Stomach (tissue), 9 donors: Measurements from ENCODE around the gene G6PC3. TPM values are rescaled to one million over a fixed set of nuclear protein-coding genes. Genes with fewer than 3 reads are reported as not detected.

Source experiments
- DNase-seq, 2 donors: peaks; one replicate each; pipeline versions ENCODE4 v3.0.0 to v3.0.0-alpha.2; 2013 to 2019
- H3K27ac ChIP-seq, 5 donors: fragments of 200-600 bp in 4 of 5; sonication (generic) in 4 of 5; one replicate each; pipeline ENCODE4 v1.5.1; 2013 to 2019; ENCODE audit warnings: mild to moderate bottlenecking in 1 of 5, moderate library complexity in 1 of 5
- H3K27me3 ChIP-seq, 3 donors: fragments of 200-600 bp; sonication (generic); one replicate each; pipeline ENCODE4 v1.5.1; 2017 to 2019; ENCODE audit warnings: mixed run types in 1 of 3
- H3K36me3 ChIP-seq, 4 donors: fragments of 200-600 bp; sonication (generic); 1 replicate in 3 of 4; 2 replicates in 1 of 4; pipeline ENCODE4 v1.5.1; 2016 to 2019
- H3K4me1 ChIP-seq, 4 donors: fragments of 200-600 bp; sonication (generic); one replicate each; pipeline ENCODE4 v1.5.1; 2016 to 2019
- H3K4me3 ChIP-seq, 4 donors: fragments of 200-600 bp; sonication (generic) in 3 of 4; one replicate each; pipeline ENCODE4 v1.5.1; 2016 to 2019; ENCODE audit warnings: mild to moderate bottlenecking in 1 of 4
- H3K9me3 ChIP-seq, 4 donors: fragments of 200-600 bp; sonication (generic); one replicate each; pipeline ENCODE4 v1.5.1; 2016 to 2019
- EP300 ChIP-seq: sonication (generic); formaldehyde crosslinking; IDR thresholded peaks from one replicate; pipeline ENCODE4 v1.6.1; 2017; ENCODE audit warnings: antibody characterized with exemption
- POLR2A ChIP-seq, 4 donors: fragments of 450-650 bp; IDR thresholded peaks; one replicate each; pipeline ENCODE4 v1.6.1; 2016; ENCODE audit warnings: antibody characterized with exemption in 4 of 4, control low read depth in 2 of 4, mild to moderate bottlenecking in 1 of 4, moderate library complexity in 1 of 4
- POLR2AphosphoS5 ChIP-seq, 3 donors: sonication (generic); formaldehyde crosslinking; IDR thresholded peaks; one replicate each; pipeline ENCODE4 v1.6.1; 2016; ENCODE audit warnings: antibody characterized with exemption in 3 of 3
- WGBS, 5 donors: extraction: QIAGEN DNeasy Blood & Tissue Kit in 3 of 5; methylation state at CpG; one replicate each; pipeline versions ENCODE4 v1.1.5 to v1.1.7; 2013 to 2018; 5-methylcytosine and 5-hydroxymethylcytosine counted together
- intact Hi-C: fragments of 100-400 bp; cut with DNase I; formaldehyde crosslinking; loops from one replicate; pipeline ENCODE4 v1.15.1; 2023; ENCODE audit warnings: low total_unique reads
- polyA plus RNA-seq, 3 donors: library from polyadenylated mRNA; stranded (reverse); fragments of 200-250 nt; gene quantifications; one replicate each; pipeline ENCODE4 v1.2.3, GENCODE V29; 2013
- total RNA-seq, 5 donors: library from RNA; depleted of rRNA; stranded (reverse); fragments of >200 nt; gene quantifications; one replicate each; pipeline versions ENCODE4 v1.1.0 to v1.2.3, GENCODE V29; 2014 to 2016
- TF ChIP-seq, protein P1 (sequence below), 7 experiments: fragments of 450-650 bp in 4 of 7; fragments of 200-600 bp in 3 of 7; sonication (generic) in 3 of 7; IDR thresholded peaks; one replicate each; pipeline ENCODE4 v1.5.1; 2016 to 2019; ENCODE audit warnings: antibody characterized with exemption in 7 of 7, control low read depth in 2 of 7, mild to moderate bottlenecking in 1 of 7
- donor health status: healthy with polysubstance abuse.
- donor health status: Bipolar disorder and iron deficiency.
- donor health status: healthy.

Gene G6PC3
- total and polyA plus RNA-seq, 8 donors: 10.5 to 132 (median 39.4) TPM

DNA sequence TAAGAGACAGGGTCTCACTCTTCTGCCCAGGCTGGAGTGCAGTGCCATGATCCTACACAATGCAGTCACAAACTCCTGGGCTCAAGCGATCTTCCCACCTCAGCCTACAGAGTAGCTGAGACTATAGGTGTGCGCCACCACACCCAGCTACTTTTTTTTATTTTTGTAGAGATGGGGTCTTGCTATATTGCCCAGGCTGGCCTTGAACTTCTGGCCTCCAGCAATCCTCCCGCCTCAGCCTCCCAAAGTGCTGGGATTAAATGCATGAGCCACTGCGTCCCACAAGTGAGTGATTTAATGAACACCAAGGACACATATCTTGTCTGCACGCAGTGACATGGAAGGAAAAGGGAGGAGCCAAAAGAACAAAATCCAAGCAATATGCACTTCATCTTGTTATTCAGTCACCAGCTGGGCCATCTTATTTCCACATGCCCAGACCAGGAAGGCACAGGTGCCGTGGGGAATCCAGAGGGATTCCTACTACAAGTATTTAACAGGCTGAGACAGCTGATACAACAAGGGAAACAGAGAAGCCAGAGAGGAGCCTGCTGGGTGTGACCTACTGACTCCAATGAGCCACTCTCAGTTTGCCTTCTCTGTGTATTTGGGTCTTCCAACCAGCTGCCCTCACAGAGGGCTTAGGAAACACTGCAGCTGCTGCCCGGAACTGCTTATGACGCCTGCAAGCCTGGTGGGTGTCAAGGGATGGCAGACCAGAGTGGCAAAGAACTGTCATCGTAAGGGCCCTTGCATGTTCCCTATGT, 21.1 kb upstream of the G6PC3 start:
- Histone ChIP-seq H3K4me3 (no peak overlapping the region), H3K27ac (no peak overlapping the region), H3K36me3 (peaks cover 48 to 90% (median 69%) of the 10 kb centered on the region in 4 donors), H3K27me3 (no peaks in the 10 kb centered on the region), H3K4me1 (peaks cover 7 to 25% (median 16%) of the 10 kb centered on the region in 4 donors), H3K9me3 (no peaks in the 10 kb centered on the region)
- TF ChIP-seq POLR2A (IDR thresholded peaks at IDR 0.05) (no peak), EP300 (no peak), POLR2AphosphoS5 (IDR thresholded peaks at IDR 0.05) (no peak)
- TF ChIP-seq, protein P1, sequence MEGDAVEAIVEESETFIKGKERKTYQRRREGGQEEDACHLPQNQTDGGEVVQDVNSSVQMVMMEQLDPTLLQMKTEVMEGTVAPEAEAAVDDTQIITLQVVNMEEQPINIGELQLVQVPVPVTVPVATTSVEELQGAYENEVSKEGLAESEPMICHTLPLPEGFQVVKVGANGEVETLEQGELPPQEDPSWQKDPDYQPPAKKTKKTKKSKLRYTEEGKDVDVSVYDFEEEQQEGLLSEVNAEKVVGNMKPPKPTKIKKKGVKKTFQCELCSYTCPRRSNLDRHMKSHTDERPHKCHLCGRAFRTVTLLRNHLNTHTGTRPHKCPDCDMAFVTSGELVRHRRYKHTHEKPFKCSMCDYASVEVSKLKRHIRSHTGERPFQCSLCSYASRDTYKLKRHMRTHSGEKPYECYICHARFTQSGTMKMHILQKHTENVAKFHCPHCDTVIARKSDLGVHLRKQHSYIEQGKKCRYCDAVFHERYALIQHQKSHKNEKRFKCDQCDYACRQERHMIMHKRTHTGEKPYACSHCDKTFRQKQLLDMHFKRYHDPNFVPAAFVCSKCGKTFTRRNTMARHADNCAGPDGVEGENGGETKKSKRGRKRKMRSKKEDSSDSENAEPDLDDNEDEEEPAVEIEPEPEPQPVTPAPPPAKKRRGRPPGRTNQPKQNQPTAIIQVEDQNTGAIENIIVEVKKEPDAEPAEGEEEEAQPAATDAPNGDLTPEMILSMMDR (IDR thresholded peaks at IDR 0.05): no peak
- intact Hi-C loops: loop anchor here (10.0 kb wide), 1 partner anchor 55 kb away; no protein-coding TSS in a partner anchor
- WGBS, 5 donors: 94 to 98% (median 96%) methylated on average over 9 of the region's 9 CpGs
- no peak for DNase-seq

DNA sequence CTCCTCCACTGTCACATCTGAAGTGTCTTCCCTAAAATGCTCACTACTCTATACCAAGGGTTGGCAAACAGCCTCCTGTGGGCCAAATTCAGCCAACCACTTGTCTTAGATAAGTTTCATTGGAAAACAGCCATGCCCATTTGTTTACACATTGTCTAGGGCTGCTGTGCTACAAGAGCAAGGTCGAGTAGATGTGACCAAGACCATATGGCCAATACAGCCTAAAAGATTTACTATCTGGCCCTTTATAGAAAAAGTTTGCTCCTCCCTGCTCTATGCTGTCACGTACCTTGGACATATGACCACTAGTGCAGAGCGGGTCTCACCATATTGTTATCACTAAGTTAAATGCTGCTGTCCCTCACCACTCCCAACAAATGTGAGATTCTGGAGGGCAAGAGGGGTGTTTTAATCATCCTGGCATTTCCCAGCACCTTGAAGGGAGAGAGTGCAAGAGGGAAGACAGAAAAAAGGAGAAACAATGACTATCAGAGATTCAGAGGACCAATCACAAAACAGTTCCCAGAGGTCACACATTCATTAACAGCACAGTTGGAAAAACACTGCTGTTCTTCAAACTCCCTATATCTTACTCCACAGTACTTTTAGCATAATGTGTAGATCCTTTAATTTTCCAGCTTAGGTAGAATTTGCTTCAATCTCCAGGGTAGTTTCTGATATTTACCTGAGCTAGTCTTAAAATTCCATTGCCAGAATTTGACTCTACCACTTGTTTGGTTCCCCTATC, 17.2 kb upstream of the G6PC3 start:
- intact Hi-C loops: no loop called here
- Histone ChIP-seq H3K27me3 (no peaks in the 10 kb centered on the region), H3K36me3 (peaks cover 40 to 92% (median 86%) of the 10 kb centered on the region in 4 donors), H3K27ac (peak overlapping the region in 1 of 5 donors; percentile 11), H3K4me1 (peaks cover 5 to 24% (median 18%) of the 10 kb centered on the region in 4 donors), H3K9me3 (no peaks in the 10 kb centered on the region), H3K4me3 (no peak overlapping the region)
- DNase-seq: peak in 1 of 2 donors; percentile 49
- TF ChIP-seq POLR2AphosphoS5 (IDR thresholded peaks at IDR 0.05): peak in 1 of 3 donors; percentile 5
- TF ChIP-seq, protein P1 (IDR thresholded peaks at IDR 0.05): no peak
- WGBS, 5 donors: 18 to 44% (median 41%) methylated on average over 3 of the region's 3 CpGs

DNA sequence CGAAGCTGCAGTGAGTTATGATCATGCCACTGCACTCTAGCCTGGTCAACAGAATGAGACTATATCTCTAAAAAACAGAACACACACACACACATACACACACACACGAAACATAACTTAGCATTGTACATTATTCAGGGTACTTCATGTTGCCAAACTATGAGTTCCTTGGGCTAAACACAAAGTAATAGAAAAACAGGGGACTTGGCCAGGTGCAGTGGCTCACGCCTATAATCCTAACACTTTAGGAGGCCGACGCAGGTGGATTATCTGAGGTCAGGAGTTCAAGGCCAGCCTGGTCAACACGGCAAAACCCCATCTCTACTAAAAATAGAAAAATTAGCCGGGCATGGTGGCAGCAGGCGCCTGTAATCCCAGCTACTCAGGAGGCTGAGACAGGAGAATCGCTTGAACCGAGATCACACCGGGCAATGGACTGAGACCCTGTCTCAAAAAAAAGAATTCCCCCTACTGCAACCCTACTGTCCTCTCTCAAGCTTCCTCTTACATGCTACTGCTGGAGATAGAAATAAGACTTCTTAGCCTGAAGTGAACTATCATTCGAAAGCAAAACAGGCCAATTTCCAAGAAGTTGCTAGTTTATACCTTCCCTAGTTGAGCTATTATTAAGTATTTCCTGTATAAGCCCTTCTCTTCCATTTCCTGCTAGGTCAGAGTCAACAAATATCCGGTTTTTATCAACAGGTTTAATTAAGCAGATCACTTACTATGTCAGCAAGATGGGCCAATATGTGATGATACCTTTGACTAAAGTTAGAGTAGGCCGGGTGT, 11.2 kb upstream of the G6PC3 start:
- H3K4me3 ChIP-seq: no peak overlapping the region
- no peak for DNase-seq
- peaks cover under 1 to 42% (median 19%) of the 10 kb centered on the region in 4 donors for H3K4me1 ChIP-seq
- peaks cover 31 to 94% (median 92%) of the 10 kb centered on the region in 4 donors for H3K36me3 ChIP-seq
- no peak overlapping the region for H3K27ac ChIP-seq
- intact Hi-C loops: no loop called here
- no peaks in the 10 kb centered on the region for H3K27me3 ChIP-seq
- no peaks in the 10 kb centered on the region for H3K9me3 ChIP-seq
- TF ChIP-seq POLR2AphosphoS5 (IDR thresholded peaks at IDR 0.05) (no peak), POLR2A (IDR thresholded peaks at IDR 0.05) (no peak), EP300 (no peak)
- TF ChIP-seq, protein P1 (IDR thresholded peaks at IDR 0.05): no peak
- WGBS, 5 donors: 58 to 74% (median 71%) methylated on average over 14 of the region's 14 CpGs

DNA sequence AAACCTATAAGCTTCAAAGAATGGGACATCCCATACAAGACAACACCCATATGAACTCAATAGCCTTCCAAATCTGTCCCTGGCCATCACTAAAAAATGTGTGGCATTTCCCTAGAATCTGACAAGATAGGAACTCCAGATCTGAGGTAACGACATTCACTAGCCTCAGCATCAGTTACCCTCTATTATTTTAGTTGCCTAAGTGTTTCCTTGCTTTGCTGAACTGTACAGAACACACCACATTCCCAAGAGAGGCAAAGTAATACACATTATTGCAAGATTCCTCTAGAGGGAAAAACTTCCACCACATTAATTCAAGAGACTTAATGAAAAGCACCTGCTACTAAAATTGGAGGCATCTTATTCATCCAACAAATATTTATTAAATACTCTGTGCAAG, 9.1 kb upstream of the G6PC3 start:
- 76 to 100% (median 90%) methylated on average over 1 of the region's 1 CpG for WGBS, 5 donors
- intact Hi-C loops: no loop called here
- peaks cover 13 to 52% (median 28%) of the 10 kb centered on the region in 4 donors for H3K4me1 ChIP-seq
- H3K27ac ChIP-seq: no peak overlapping the region
- no peak for TF ChIP-seq EP300
- no peaks in the 10 kb centered on the region for H3K27me3 ChIP-seq
- no peak for DNase-seq
- H3K4me3 ChIP-seq: no peak overlapping the region
- no peaks in the 10 kb centered on the region for H3K9me3 ChIP-seq
- peaks cover 31 to 76% (median 73%) of the 10 kb centered on the region in 4 donors for H3K36me3 ChIP-seq
